ENCODE measurements around the gene TBATA.

TBATA gene

GRCh38 chr10:70804421-70804808, 19.2 kb upstream of the TBATA start:
- Histone ChIP-seq H3K4me3 (ENCODE audit: low read depth, low read length) (no peak overlapping the region), H3K27ac (ENCODE audit: extremely low read depth, low read depth, low read length) (no peak overlapping the region), H3K9me3 (ENCODE audit: control insufficient read depth, insufficient read depth, low read depth, low read length) (no peaks in the 10 kb centered on the region), H3K36me3 (ENCODE audit: control insufficient read depth in 2 of 2, insufficient read depth in 1 of 2, low read length in 2 of 2) (no peaks in the 10 kb centered on the region), H3K4me1 (ENCODE audit: control insufficient read depth, insufficient read depth, low read length) (no peaks in the 10 kb centered on the region)
- TF ChIP-seq ZSCAN23 (tag by site-specific recombination; IDR thresholded peaks at IDR 0.05) (no peak), ZNF416 (tag by site-specific recombination; IDR thresholded peaks at IDR 0.05) (no peak), ZNF146 (tag by site-specific recombination; IDR thresholded peaks at IDR 0.05) (no peak), KLF17 (tag by site-specific recombination; IDR thresholded peaks at IDR 0.05) (no peak), MYNN (tag by site-specific recombination; IDR thresholded peaks at IDR 0.05; ENCODE audit: borderline replicate concordance) (no peak), ZNF274 (IDR thresholded peaks at IDR 0.05; ENCODE audit: low read length) (no peak), ZNF274 (tag by site-specific recombination; IDR thresholded peaks at IDR 0.05; ENCODE audit: borderline replicate concordance) (no peak), GLI2 (tag by site-specific recombination; IDR thresholded peaks at IDR 0.05; ENCODE audit: borderline replicate concordance, low read depth) (no peak), ZNF701 (tag by site-specific recombination; IDR thresholded peaks at IDR 0.05) (no peak), PRDM6 (tag by site-specific recombination; IDR thresholded peaks at IDR 0.05) (no peak), ZNF132 (tag by site-specific recombination; IDR thresholded peaks at IDR 0.05; ENCODE audit: borderline replicate concordance) (no peak), ZNF354C (tag by site-specific recombination; IDR thresholded peaks at IDR 0.05; ENCODE audit: borderline replicate concordance, low read depth) (no peak), ZNF704 (tag by site-specific recombination; IDR thresholded peaks at IDR 0.05) (no peak), SP7 (tag by site-specific recombination; IDR thresholded peaks at IDR 0.05) (no peak), KLF7 (tag by site-specific recombination; IDR thresholded peaks at IDR 0.05; ENCODE audit: borderline replicate concordance) (no peak), PRDM10 (tag by site-specific recombination; IDR thresholded peaks at IDR 0.05) (no peak), ZNF404 (tag by site-specific recombination; IDR thresholded peaks at IDR 0.05) (no peak)
- CTCF ChIA-PET: no interaction called here
- POLR2A ChIA-PET: no interaction called here

GRCh38 chr10:70803775-70804420, 18.7 kb upstream of the TBATA start:
- TF ChIP-seq ZNF585B (tag by site-specific recombination; IDR thresholded peaks at IDR 0.05): no peak
- no peak for TF ChIP-seq ZSCAN4 (tag by site-specific recombination; IDR thresholded peaks at IDR 0.05)
- no peak for TF ChIP-seq KLF9 (tag by site-specific recombination; IDR thresholded peaks at IDR 0.05; ENCODE audit: low read depth)
- no peak for TF ChIP-seq ZNF157 (tag by site-specific recombination; IDR thresholded peaks at IDR 0.05)
- no peak for TF ChIP-seq ZNF610 (tag by site-specific recombination; IDR thresholded peaks at IDR 0.05; ENCODE audit: borderline replicate concordance)
- Histone ChIP-seq H3K9me3 (ENCODE audit: control insufficient read depth, insufficient read depth, low read depth, low read length) (no peaks in the 10 kb centered on the region), H3K27ac (ENCODE audit: extremely low read depth, low read depth, low read length) (no peak overlapping the region), H3K4me3 (ENCODE audit: low read depth, low read length) (no peak overlapping the region), H3K36me3 (ENCODE audit: control insufficient read depth in 2 of 2, insufficient read depth in 1 of 2, low read length in 2 of 2) (no peaks in the 10 kb centered on the region), H3K4me1 (ENCODE audit: control insufficient read depth, insufficient read depth, low read length) (no peaks in the 10 kb centered on the region)
- ChIA-PET CTCF (no interaction called here), POLR2A (no interaction called here)
